GM19328 (cell line): ENCODE measurements around the gene BLM.

Source experiments
- ATAC-seq: cut with Tn5 transposase; IDR thresholded peaks from one replicate; pipeline ENCODE4 v1.9.1; 2021; ENCODE audit warnings: mild to moderate bottlenecking, moderate library complexity; ENCODE audit not compliant: unreplicated experiment

BLM gene

DNA sequence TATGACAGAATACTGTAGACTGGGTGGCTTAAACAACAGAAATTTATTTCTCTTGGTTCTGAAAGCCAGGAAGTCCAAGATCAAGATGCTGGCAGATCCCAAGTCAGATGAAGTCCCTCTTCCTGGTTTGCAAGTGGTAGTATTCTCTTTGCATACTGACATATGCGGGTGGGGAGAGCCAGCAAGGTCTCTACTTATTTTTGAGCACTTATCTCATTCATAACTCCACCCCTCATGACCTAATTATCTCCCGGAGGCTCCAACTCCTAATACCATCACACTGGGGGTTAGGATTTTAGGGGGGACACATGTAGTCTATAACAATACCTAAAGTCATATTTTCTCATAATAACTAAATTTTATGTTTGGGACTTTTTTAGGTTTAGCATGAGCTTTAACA is 65.3 kb downstream of the BLM start:
- no peak for ATAC-seq

DNA sequence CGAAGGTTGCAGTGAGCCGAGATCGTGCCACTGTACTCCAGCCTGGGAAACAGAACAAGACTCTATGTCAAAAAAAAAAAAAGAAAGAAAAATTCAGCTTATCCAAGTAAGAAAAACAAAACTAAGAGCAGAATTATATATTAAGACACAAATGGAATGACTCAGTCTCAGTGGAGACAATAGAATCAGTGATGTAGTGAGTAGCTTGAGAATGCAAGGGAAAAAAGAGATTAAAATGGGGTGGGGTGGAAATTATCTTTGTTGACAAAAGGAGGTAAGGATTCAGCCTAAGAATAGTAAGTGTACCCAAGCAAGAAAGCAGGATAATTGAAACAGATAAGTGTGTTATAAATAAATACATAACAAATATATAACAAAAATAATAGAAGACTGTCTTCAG is 70.7 kb downstream of the BLM start:
- ATAC-seq, result no peak

DNA sequence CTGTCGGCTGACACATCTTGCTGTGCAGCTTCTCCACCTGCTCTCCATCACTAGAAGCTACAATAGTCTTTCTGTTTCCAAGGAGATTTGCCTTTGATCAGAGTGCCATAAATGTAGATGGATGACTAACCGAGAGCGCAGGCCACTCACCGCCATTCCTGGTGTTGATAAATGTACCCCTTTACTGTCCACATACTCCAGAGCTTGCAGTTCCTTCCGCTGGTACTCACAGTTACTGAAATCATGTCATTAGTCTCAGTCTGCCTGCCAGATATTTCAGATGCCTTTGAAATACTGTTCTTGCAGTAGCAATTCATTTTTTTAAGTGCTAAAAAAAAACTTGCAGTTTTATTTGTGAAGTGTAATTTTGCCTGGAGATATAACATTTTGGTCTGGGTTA is 72.3 kb downstream of the BLM start:
- ATAC-seq, result no peak

DNA sequence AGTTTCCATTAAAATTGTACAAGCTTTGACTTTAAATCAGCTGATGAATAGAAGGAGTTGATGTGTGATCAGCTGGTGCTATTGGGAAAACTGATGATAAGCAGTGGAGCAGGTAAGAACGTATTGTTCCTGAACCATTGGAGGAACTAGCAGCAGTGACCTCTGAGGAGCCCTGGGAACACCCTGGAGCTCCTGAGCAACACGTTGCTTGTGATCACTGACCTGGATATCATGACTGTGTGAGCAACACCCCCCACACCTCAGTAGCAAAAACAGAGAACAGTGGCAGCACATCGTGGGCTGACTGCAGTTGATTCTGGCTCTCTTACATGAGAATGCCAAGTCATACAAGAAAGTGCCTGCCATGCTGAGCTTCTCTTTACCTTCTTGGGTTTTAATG is 72.9 kb downstream of the BLM start:
- ATAC-seq, result no peak

DNA sequence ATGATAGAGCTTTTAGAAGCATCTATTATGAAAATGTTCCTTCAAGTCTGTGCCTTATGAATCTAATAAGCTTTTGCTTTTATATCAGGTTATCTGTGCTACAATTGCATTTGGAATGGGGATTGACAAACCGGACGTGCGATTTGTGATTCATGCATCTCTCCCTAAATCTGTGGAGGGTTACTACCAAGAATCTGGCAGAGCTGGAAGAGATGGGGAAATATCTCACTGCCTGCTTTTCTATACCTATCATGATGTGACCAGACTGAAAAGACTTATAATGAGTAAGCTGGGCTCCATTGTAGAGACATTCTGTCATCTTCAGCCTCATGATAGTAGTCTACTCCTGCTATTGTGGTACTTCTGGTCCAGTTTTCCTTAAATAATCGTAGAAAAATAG is 73.4 kb downstream of the BLM start:
- ATAC-seq, result no peak

DNA sequence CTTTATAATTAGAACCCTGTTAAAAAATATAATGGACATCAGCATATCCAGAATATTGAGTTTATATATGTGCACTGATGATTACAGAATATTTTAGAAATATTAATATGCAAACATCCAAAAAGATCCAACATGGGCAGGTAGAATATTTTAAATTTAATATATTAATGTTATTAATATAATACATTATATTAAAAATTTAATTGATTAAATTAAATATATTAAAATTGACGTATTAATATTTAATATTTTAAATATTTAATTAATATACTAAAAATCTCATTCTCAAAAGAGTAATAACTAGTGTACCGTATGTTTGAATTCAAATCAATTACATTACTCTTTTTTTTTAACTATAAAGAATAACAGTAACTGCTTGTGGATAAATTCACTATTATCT is 77.4 kb downstream of the BLM start:
- ATAC-seq, result no peak

DNA sequence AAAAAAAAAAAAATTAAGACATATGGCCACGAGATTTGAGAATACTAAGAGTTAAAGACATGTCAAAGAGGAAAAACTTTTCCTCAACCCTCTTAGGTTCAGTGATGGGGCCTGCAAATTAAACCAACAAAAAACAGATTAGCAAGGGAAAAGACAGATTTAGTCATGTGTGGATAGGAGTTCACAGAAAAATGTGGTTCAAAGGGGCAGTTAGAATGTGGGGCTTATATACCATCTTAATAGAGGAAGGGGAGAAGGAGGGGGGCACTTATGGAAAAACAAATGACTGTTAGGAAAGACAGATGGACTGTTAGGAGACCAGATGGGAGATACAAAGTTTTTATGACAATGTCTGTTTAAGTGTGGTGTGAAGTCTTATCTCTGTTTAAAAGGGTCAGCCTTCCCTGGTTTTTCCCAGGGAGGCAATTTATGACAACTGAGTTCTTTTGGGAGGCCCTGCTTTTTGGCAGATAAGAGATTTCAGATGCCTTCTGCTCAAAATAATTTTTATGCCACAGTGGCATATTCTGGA is 82.6 kb downstream of the BLM start:
- ATAC-seq, result no peak

DNA sequence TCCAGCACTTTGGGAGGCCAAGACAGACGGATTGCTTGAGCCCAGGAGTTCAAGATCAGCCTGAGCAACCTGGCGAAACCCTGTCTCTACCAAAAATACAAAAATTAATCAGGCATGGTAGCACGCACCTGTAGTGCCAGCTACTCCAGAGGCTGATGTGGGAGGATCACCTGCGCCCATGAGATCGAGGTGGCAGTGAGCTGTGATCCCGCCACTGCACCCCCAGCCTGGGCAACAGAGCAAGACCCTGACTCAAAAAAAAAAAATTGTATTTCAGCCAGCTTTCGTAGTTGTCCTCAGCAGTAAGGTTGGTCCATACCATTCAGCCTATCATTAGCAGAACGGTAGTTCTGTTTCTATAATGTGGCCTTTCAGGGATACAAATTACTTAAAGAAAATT is 84.7 kb downstream of the BLM start:
- no peak for ATAC-seq

DNA sequence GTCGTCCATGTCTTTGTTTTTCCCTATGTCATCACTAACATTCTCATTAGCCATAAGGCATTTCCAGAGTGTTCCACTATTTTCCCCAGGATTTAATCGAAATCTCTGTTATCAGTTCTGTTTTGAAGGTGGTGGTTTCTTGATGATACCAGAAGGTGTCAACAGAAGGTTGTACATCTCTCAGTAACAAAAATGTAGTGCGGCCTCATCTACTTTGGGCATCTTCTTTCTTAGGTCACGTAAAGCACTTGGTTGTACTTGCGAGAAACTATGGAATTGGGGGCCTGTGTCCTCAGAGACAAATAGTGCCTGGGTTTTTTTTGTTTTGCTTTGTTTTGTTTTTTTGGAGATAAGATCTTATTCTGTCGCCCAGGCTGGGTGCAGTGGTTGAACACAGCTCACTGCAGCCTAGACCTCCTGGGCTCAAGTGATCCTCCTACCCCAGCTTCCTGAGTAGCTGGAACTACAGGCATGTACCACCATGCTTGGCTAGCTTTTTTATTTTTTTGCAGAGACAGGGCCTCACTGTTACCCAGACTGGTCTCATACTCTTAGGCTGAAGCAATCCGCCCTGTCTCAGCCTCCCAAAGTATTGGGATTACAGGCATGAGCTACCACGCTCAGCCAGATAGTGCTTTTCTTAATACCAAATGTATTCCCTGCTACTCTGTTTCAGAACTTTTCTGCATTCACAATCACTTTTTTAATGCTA is 90.1 kb downstream of the BLM start:
- ATAC-seq, result no peak

DNA sequence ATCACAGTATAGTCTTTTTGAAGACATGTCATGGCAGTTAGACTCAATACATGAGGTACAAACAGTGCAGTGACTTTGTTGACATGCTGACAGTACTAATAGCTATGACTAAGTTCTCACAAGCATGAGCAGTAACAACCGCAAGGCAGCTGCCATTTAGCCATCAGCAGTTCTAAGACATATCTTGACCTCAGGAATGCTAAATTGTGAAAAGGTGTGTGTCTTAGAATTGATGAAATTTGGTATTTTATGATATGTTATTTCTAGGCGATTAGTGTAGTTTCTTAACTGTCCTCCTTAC is 90.6 kb downstream of the BLM start:
- no peak for ATAC-seq

DNA sequence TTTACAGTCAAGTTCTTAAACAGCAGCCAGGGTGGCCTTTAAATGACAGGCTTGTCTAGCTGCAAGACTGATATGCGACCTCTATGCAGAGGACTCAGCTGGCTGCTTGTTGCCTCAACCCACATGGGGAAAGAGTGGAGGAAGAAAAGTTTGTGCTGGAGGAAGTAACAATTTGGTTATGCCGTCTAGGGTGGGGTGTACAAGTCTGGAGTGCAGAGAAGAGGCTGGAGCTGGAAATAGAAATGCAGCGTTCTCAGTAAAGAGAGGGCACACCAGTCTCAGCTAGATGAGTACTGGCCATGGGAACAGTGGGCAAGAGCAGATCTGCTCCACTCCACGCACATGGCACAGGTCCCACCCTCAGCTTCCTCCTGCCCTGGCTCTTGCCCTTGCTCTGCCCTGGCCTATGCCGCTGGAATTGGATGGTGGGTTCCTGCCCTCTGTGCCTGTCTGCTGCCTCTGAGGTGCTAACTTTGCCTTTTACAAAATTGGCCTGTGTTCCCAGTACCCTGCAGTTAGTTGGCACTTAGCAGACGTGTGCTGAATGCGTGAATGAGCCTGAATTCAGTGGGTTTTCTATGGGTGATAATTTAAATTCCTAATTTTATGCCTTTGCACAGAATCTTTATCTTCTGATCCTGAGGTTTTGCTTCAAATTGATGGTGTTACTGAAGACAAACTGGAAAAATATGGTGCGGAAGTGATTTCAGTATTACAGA is 91.5 kb downstream of the BLM start:
- no peak for ATAC-seq

DNA sequence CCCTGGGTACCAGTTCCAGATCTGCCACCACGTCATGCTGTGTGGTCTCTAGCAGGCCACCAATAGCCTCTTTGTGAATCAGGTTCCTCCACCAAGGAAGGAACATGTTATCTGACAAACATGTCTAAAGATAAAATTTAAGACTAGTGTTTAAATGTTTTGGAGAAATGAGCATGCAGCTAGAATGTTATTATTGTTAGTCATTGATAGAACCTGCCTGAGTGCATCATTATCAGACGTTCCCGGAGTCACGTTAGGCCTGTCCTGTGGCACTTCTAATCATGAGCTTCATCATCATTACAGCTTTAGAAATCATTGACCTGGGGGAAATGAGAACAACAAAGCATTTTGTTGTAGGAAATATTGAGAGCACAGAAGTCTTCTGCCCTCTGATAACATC is 92.4 kb downstream of the BLM start:
- no peak for ATAC-seq

DNA sequence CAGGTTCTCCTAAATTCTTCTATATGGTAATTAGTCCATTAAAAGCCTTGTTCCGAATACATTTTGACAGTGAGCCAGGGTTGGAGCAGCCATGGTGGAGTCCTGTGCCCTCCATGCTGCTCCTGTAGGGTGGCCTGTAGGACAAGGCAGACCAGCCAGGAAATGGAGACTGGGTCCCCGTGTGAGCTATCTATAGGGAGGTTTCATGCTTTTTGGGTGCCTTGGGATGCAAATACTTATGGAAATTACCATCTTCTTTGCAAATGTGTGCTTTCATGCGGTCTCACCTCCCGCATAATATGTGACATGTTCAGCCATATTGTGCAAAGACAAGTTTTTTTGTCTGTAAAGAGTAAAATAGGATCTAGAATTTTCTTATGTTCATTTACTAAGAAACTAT is 93.2 kb downstream of the BLM start:
- ATAC-seq, result no peak

DNA sequence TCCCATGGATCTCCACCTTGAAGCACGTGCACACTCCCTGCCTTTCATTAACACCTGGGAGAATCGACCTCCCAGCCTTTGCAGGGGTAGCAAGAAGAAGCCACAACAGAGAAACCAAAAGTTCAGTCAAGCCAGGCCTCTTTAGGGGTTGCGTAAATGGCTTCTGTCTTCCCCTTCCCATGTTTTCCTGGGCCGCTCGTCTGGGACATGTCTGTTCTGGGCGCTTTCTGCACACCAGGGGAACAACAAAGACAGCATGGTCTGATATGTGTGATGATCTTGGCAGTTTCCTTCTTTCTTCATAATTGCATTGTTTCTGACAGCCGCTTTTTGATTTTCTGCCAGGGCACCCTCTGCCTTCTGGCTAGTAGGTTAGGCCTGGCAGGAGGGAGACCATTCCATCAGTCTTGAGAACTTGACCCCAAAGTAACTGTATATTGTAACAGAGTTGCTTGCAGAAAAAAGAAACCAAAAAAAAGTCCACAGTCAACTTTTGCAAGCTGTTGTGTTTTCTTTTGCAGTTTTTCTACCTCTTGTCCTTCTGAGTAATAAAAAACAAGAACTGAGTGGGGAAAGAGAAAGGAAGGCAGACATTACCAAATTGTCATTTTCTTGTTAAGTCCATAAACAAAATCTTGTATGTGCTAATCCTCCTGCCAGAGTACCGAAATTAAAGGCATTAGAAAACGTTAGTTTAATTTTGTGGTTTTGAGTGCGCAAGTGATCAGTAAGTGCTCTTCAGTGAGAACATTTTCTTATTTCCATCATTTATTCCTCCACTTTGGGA is 95.2 kb downstream of the BLM start:
- ATAC-seq, result no peak

DNA sequence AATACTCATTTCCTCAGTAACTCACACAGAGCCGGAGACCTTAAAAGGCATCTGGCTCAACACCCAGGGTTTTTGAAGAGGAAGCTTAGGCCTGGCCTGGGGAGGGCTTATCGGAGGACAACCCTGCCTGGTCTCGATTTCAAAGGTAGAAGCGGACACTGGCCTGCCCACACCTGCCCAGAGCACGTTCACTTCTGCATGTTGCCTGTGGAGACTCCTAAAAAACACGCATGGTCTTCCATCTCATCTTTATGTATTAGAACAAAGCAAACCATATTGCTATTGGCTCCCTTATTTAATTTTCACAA is 95.8 kb downstream of the BLM start:
- no peak for ATAC-seq

DNA sequence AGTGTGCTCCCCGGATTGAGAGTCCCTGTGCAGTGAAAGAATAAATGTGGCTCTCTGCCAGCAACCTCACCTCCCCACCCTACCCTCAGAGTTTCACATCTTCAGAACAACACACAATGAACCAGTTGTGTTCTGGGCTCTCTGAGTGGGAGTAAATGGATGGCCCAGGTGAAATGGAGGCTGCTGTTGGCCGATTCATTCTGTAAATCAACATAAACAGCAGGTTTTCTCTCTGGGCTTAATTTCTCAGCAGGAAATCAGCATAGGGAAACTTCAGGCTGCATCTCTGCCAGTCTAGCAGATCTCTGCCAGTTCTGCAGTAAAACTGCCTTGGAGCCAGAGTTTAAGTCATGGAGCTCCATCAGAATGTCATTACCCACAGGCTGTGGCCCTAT is 96.6 kb downstream of the BLM start:
- ATAC-seq, result no peak

DNA sequence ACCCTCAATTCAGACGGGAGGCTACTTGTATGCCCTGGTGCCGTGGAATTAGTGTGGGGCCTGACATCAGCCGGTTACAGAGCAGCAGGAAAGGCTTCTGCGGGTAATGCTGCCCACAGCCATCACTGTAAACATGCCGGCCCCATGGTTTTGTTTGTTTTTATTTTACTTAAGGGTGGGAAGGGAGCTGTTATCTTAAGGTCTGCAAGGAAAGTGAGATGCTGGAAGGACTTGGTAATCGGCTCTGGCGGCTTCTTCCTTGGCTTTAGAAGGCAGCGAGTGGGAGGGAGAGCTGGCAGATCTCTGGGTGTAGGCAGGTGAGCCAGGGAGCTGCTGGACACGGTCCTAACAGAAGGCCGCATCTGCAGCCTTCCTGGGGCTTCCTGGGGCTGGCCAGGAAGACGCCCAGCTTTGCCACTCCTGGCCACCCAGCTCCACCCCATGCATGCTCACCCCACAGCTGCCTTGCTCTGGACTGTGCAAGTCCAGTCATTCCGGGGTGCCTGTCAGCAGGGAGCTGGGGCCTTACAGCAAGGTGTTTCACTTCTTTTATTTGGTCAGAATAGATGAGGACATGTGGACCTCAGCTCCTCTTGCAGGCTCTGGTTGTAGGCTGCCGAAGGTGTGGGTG is 97.2 kb downstream of the BLM start:
- no peak for ATAC-seq

DNA sequence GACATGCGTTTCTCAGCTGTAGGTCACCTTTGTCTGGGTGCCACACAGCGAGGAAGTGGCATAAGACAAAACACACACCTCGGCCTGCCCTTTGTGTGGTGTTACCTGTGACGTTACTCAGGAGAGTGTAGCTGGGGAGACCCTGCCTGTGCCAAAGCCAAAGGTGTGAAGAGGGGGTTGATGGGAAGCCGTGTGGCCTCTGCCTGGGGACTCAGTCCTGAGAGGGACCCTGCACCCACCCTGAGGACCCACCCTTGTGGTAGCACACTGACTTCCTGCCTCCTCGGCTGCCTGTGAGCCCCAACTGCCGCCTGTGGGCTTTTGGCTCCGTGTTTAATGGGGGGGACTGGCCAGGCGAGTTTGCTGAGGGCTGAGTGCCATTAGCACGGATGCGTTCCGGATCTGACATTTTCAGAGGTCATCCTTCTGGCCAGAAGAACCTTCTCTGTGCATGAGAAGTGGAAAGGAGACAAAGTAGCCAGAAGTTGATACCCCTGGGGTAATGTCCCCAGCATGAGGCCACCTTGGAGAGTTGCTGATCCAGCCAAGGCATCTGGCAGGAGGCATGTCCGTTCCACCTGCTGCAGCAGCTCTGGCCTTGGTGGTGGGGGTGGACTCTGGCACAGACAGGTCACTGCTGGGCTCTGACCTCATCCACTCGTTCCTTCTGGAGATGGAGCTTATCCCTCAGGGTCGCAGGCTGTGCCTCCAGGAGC is 99.4 kb downstream of the BLM start:
- no peak for ATAC-seq

DNA sequence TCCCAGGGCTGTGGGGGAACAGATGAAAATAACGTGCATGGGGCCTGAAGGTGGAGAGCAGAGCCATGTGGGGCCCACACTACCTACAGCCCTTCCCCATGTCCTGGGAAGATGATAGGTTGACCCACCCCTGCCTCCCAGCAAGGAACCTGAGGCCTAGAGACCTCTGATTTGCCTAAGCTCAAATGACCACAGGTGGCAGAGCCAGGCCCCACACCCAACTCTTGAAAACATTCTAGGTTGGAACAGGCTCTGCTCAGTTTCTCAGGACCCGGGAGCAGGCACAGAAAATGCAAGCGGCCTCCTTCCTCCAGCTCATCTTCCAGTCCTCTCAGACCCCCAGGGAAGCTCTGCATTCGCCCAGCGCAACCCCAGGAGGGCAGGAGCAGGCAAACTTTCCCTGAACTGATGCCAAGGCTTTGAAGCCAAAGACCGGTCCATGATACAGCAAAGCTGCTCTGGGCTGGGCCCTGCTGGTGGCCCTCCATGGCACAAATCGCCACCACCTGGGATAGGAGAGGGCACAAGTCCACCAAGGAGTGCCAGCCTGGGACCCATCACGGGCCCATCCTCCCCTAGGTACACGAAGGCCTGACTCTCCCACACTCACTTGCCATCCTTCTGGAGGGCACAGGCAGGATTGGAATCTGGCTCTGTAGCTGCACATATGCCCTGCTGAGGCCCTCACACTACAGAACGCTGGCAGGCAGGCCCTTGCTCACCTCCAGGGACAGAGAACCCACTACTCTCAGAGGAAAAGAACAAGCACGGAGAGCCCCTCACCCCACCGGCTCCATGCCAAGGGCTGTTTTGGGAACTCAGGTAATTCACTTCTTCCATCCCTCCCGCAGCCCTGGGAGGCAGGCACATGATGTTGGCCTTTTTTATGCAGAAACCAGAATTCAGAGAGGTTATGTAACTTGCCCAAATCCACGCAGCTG is 100.2 kb downstream of the BLM start:
- no peak for ATAC-seq
